ENCODE data around the gene TTLL10.

Gene TTLL10

GRCh38 chr1:1173793-1174415 is at the start of gene TTLL10:
Gene TTLL10, plus strand, starts transcription at chr1:1173880. Its CDS starts 5,336 bp downstream, at chr1:1179216.
- DNase-seq = no peak

GRCh38 chr1:1124508-1124785 is 49.2 kb upstream of the TTLL10 start:
- no peak for DNase-seq

GRCh38 chr1:1124786-1125642 is 48.7 kb upstream of the TTLL10 start:
- DNase-seq = no peak

GRCh38 chr1:1125945-1126344 is 47.7 kb upstream of the TTLL10 start:
- no peak for DNase-seq

GRCh38 chr1:1127551-1128451 is 45.9 kb upstream of the TTLL10 start:
- no peak for DNase-seq

GRCh38 chr1:1128454-1129139 is 45.1 kb upstream of the TTLL10 start:
- no peak for DNase-seq

DNA sequence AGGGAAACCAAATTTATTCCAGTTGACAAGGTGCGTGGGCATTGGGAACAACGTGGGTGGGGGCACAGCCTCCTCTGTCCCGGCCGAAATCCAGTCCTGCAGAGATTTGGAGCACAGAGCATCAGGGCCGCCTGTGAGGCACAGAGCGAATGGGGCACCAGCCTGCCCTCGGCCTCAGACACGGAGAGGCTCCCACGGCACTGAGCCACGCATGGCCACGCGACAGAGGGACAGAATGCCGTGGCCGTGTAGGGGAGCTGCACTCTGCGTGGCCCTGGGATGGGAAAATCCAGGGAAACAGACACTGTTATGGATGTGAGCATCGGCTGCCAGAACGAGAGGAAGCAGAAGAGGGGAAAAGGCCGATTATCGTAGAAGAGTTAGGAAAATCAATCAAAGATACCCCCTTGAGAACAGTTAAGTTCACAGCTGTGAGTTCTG is 44.3 kb upstream of the TTLL10 start:
- DNase-seq = no peak

GRCh38 chr1:1130206-1131120 is 43.2 kb upstream of the TTLL10 start:
- DNase-seq = no peak

DNA sequence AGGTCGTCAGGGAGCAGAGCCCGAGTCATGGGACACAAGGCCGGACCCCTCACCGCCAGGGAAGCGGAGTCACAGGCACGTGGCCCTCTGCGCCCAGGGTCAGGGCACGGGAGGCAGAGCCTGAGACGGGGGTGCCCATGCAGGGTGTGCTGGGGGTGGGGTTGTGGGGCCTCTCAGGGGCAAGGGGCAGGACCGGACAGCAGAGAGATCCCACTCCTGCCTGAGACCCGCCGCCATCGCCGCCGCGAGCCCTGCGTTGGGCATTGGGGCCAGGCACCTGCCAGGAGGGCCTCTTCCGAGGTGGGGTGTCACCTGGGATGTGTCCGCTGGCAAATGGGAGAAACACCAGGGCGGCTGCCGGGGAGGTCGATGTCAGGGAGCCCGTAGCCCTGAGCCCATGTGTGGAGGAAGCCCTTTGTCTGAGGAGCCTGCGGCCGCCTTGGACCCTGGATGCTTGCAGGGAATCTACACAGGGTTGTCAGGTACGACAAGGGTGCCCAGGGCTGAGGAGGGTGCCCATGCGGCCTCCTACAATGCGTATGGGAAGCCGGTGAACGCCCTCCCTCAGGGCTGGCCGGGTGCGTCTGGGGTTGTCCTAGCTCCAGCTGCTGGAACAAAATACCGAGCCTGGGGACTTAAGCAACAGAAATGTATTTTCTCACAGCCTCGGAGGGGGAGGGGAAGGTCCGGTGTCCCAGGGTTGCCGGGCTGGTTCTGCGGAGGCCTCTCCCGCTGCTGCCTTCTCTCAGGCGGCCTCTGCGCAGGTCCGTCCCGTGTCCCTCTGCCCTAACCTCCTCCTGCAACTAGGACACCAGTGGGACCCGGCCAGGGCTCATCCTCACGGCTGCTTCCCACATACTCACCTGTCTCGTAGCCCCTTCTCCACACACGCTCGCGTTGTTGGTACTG is 41.4 kb upstream of the TTLL10 start:
- no peak for DNase-seq

DNA sequence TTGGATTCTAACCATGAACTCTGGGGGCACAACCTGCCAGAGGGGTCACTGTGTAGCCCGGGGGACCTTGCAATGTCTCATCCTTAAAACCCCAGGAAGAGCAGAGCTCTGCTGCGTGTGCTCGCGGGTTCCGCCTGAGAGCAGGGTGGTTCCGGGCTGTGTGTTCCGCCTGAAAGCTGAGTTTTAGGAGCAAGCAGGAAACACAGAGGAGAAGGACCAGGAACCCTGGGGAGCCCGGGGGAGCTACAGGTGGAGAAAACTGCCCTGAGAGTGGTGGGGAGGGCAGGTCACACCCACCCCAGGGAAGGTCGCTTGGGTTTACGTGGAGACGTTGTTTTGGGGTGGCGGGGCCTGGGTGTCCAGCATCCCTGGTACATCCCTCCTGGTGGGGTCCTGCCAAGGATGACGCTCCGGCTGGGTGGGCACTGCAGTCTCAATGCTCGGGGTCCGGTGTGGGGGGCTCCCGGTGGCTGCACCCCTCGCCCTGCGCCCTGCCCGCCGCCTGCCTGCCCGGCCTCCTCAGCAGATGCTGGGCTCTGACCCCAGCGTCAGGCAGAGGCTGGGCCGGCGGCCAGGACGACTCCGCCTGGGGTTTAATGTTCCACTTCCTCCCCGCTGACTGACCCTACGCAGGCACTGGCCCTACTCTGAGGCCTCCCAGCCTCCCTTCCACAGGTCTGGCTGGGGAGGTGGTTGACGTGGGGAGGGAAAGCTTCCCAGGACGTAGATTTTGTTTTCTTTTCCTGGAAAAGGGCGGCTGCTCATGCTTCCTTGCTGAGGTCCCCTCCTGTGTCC is 40.5 kb upstream of the TTLL10 start:
- DNase-seq = no peak

DNA sequence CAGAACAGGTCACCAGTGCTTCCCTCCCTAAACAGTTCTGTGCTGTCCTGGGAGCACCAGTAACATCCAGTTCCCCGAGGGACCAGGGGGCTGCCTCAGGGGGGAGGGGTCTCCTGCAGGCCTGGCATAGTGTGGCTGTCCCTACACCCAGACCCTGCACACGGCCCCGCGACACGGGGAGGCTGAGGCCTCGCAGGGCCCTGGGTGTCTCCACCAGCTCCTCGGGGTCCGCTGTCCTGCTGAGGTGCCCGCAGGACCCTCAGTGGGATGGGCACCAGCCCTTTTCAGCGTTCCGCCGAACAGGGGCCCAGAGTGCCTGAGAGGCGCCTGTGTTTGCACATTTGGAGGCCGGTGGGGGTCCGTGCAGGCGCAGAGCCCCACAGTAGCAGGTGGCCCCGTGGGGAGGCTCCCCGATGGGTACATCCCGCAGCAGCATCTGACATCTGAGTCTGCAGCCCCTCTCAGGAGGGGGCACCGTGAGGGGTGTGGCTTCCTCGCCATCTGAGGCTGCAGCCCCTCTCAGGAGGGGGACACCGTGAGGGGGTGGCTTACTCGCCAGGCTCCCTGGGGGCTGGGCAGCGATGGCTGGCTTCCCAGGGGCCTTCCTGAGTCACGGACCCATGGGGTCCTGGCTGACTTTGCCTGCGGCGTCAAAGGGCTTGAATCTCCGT is 39.2 kb upstream of the TTLL10 start:
- no peak for DNase-seq

- DNase-seq = peak in 6 of 58 donors; percentile 5 to 30 (median 14)
Observed at GRCh38 chr1:1135339-1136136, 38.1 kb upstream of the TTLL10 start.

DNA sequence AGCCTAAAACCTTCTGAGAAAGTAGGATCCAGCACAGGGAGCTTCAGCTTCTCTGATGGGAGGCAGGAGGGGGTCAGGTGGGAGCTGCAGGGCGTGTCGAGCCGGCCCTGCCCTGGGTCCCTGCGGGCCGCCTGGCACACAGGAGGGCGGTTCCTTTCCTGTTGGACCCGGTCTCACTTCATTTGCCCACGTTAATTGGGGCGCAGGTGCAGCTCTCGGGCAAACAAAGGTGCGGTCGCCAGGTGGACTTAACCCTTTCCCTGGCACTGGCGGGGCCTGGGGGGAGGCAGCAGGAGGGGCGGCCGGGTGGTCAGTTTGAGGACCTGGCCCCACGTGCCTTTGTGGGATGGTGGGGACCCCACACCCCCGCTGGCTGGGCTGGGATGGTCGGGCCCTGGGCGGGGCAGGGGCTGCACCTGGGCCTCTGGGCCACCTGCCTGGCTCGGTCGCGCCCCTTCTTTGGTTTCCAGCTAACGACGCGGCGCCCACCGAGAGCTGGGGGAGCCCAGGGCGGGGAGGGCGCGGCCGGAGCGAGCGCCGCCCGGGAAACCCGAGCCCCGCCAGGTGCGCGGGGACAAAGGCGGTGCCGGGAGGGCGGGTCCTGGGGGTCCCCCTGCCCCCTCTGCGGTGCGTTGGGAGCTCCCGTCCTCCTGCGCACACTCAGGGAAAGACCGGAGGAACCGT is 37.0 kb upstream of the TTLL10 start:
- DNase-seq = peak in 1 of 58 donors; percentile 10

DNA sequence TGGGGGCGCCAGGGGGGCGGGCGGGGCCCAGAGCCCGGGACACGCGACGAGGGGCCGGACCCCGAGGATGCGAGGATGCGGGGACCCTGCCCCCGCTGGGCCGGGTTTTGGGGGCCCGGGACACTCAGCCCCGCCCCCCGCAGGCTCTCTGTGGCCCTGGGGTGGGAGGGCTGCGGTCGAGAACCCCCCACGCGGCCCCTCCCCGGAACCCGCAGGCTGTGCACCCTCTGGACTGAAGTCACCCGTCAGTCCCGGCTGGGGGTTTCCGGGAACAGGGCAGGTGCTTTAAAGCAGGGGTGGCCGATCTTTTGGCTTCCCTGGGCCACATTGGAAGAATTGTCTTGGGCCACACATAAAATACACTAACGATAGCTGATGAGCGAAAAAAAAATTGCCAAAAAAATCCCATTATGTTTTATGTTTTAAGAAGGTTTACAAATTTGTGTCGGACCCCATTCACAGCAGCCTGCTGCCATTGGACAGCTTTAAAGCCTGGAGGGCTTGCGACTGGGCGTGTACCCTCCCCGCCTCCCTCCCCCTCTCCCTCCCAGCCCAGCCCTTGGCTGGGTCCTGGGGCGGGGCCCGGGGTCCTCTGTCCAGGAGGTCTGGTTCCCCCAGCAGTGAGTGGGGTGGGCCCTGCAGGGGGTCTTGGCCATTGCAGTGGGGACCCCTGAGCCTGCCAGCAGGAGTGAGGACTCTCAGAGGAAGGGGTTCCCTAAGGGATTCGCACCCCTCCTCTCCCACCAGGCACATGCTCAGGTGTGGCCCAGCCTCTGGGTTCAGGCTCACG is 36.2 kb upstream of the TTLL10 start:
- DNase-seq = no peak

GRCh38 chr1:1140673-1141072 is 33.0 kb upstream of the TTLL10 start:
- DNase-seq = no peak
